NCI-H146 treated with DMSO at 0.1 percent for 48 hours (cell line): ENCODE results near the gene POLD2.

Experiments used
- DNase-seq: peaks from one replicate; lab custom pipeline; 2025; ENCODE audit not compliant: unreplicated experiment; lab: John Stamatoyannopoulos, UW

POLD2 gene

GRCh38 chr7:44114586-44115310 is 8.6 kb downstream of the POLD2 start:
- no peak for DNase-seq

- no peak for DNase-seq
Observed at GRCh38 chr7:44113764-44114354, 9.5 kb downstream of the POLD2 start.

- DNase-seq: no peak
Observed at GRCh38 chr7:44112997-44113763, 10.2 kb downstream of the POLD2 start.

GRCh38 chr7:44112231-44112996 is 10.9 kb downstream of the POLD2 start:
- no peak for DNase-seq

- no peak for DNase-seq
Observed at GRCh38 chr7:44111761-44112160, 11.6 kb downstream of the POLD2 start.

- no peak for DNase-seq
Observed at GRCh38 chr7:44110719-44111635, 12.4 kb downstream of the POLD2 start.

- no peak for DNase-seq
Observed at GRCh38 chr7:44109991-44110390, 13.4 kb downstream of the POLD2 start.

- no peak for DNase-seq
Observed at GRCh38 chr7:44108768-44109750, 14.3 kb downstream of the POLD2 start.

GRCh38 chr7:44107961-44108767 is 15.2 kb downstream of the POLD2 start:
- DNase-seq: no peak

GRCh38 chr7:44107116-44107960 is 16.0 kb downstream of the POLD2 start:
- no peak for DNase-seq

- no peak for DNase-seq
Observed at GRCh38 chr7:44106311-44107065, 16.9 kb downstream of the POLD2 start.

GRCh38 chr7:44105832-44106231 is 17.5 kb downstream of the POLD2 start:
- no peak for DNase-seq

GRCh38 chr7:44104860-44105771 is 18.2 kb downstream of the POLD2 start:
- DNase-seq: no peak

- DNase-seq: no peak
Observed at GRCh38 chr7:44103923-44104859, 19.2 kb downstream of the POLD2 start, which contains the start of gene AEBP1. AEBP1 (plus strand) TSS chr7:44104345; CDS start chr7:44104666, 321 bp downstream.
